RPMI8226 (cell line): ENCODE results near the gene SGCD.

Experiments used
- DNase-seq: peaks from one replicate; pipeline ENCODE4 v3.0.0-alpha.2; 2015

SGCD gene

DNA sequence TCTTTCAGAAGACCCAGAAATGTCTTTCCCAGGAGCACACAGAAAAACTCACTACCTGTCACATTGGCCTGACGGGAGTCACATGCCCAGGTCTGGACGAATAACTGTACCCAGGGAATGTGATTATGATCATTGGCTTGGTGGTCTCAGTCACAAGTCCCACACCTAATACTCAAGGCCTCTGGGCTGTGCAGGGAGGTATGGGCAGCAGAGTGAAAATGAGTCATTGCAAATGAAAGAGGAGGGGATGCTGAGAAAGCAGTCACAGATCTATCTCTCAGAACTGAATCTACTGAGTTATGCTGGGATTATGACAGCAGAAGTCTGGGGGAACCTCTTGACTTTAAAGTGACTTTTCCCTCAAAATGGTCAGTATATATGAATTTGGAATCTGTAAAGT, 36.9 kb downstream of the SGCD start:
- no peak for DNase-seq

DNA sequence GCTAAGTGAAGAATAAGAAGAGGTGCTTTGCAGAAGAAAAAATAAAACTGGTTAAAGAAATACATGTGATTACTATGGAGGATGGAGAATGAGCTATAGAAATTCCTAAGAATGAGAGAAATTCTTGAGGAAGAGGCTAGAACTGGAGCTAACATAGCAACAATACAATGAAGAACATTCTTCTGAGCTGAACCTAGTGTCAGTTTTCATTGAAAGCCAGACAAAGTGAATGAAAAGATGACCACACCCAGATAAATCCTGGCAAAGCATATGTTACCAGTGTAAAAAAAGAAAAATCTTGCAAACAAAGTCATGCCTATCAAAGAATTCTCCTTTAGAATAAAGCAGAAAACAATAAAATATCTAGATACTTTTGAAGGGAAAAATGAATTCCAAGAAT, 39.6 kb downstream of the SGCD start:
- no peak for DNase-seq

DNA sequence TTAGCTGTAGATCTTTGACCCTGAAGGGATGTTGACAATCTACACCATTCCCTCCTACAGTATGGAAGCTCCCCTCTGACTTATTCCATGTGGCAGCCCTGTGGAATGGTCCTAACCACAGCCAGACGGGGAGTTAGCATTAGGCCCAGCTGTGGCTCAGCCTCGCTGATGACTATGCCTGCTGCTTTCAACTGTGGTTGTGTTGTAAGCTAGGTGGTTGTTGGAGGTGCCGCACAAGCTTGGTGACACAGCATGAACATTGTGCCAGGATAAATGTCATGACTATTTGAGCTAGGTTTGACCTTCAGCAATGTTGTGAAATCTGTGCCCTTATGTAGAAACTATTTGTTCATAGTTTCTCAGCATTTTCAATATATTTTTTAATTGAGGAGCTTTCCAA, 40.6 kb downstream of the SGCD start:
- DNase-seq, result no peak

DNA sequence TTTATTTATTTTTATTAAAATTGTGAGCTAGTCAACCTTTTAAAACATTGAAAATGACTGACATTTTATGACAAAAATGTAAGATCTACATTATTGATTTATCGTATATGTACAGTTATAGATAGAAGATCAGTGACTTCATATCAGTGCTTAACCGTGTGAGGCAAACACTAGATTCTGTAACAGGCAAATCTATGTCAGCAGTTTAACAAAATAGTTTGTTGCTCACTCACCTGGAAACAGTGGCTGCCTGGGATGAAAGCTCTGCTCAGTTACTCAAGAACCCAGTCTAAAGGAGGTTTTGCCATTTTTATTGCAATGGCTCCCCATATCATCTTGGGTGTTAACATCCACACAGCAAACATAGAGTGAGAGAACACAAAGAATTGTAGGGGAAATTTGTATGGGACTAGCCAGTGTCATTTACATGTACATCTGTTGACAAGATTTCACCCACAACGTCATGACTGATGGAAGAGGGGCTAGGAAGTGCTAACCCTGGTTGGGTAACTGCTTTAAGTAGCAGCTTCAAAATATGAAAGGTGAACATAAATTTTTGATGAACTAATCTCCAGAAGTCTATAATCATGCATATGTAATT, 49.0 kb downstream of the SGCD start:
- DNase-seq, result no peak

DNA sequence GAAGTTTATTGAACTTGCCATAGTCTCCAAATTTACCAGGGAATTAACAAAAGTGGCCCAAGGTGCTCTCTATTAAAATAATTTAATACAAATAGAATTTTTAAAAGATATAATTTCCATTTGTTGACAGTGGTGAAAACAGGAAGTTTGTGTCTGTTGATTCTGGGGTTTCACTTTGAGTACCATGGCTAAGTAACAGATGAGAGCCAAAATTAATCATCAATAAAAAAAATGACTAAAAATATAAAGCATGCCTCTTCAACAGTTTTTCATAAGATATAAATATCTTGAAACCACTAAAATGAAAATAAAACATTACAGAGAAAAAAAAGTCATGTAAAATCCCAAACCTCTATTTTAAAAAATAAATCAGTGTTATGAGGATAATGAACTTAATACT, 49.8 kb downstream of the SGCD start:
- DNase-seq, result no peak

DNA sequence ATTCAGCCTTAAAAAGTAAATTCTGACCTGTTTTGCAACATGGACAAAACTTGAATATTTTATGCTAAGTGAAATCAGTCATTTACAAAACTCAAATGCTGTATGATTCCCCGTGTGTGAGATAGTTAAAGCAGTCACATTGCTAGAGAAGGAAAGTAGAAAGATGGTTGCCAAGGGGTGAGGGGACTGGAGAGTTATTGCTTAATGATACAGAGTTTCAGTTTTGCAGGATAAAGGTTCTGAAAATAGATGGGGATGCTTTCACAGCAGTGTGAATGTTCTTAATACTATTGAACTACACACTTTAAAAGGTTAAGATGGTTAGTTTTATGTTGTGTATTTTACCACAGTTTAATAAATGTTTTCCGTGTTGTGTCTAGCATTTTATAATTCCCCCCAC, 51.2 kb downstream of the SGCD start:
- DNase-seq, result no peak

DNA sequence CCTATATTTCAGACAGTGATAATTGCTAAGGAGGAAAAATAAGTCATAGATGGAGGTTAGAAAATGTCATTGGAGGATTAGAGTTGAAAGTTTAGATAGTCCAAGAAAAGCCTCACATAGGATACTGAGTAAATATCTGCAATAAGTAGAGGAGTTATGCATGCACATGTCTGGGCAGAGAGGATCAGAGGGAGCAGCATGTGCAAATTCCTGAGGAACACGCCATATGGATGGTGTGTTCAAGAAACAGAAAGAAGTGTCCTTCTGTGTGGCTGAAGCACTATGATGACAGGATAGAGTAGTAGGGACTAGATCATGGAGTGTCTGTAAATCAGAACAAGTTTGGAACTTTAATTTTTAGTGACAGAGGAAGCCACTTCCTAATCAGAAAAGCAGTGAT, 52.2 kb downstream of the SGCD start:
- DNase-seq, result no peak

DNA sequence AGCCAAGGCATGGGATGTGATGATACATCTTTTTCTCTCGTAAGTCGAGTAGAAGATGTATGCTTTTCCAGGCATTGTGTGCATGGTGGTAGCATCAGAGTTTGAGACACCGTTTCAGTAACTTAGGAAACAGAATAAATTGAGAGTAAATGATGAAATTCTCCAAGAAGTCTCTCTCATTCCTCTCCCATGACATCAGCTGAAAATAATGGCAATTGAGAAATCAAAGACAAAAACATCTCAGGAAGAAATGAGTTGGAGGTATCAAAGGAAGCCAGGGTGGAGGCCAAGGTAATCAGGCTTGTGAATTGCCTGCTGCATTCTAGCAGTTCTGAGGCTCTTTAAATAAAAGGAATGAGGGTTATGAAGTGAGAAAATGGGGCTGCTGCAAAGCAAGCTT, 53.9 kb downstream of the SGCD start:
- DNase-seq, result no peak

DNA sequence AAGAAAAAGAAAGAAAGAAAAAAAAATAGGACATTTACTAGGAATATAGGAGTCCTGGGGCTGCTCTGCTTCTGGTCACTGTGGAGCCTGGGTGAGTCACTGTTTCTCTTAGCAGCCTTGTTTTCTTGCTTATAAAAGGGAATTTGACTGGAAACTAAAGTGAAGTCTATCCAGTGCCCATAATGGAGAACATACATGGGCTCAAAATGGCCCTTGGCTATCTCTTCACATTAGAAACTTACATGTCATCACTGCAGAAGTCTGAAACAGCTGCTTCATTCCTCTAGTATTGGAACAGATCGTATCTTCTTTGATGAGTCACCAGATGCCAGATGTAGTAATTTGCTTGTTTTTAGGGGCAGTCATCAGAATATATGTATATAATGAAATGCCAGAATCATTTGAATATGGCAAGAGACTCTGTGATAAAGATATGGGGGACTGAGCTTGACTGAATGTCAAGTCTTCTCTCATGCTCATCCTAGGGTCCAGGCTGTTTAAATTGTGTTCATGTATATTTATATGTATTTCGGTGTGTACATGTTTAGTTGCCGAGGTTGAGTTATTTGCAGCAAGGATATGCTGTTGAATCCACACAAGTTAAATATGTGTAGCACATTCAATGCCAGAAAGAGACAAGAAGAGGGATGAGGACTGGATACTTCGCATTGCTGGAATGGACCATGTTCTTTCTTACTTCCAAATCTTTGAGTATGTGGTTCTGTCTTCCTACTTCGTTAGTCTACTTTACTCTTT, 56.7 kb downstream of the SGCD start:
- DNase-seq, result no peak

DNA sequence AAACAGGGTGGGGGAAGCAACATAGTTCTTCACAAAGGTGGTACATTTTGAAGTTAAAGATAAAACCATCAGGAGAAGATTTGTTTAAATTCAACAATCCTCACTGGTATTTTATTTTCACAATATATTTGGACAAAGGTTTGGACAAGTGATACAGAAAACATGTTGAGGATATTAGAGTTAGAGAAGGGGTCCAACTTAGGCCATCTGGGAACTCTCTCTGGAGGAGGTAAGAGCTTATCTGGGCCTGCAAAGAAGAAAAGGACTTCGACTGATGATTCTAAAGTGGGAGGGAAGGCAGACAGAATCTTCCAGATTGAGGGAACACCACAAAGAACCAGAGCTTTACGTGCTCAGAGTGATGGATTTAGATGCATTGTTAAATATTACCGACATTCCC, 58.5 kb downstream of the SGCD start:
- no peak for DNase-seq

DNA sequence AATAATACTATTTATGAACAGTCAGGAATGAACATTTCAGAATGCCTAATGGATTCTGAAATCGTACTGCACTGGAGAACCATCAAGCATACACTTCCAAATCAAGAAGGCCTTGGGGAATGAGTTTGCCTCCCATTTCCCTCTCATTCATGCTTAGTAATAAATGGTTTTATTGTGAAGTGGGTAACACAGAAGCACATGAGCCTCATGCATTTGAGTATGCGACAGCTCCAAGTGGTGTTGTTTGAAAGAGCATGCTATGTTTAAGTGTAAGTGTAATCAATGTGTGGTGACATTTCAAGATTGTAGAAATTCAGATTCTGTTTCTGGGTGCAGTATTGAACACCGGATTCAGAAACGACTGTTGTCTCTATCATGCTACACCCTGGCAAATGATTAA, 60.0 kb downstream of the SGCD start:
- DNase-seq, result no peak

DNA sequence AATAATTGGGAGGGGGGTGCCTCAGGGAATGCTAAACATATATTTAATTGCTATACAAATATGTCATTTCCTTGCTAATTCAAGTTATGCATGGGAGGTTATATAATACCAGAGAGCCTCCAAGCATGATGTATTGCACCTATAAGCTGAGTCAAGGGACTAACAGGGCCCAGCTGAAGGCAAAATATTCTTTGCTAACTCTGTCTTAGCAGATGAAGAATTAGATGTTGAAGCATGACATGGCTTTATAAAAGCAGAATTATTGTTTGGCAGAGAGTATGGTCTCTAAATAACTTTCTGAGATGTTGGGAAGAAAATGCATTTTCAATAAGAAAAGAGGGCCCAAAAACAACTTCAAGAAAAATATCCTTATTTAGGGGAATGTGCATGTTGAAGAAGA, 60.4 kb downstream of the SGCD start:
- DNase-seq, result no peak

DNA sequence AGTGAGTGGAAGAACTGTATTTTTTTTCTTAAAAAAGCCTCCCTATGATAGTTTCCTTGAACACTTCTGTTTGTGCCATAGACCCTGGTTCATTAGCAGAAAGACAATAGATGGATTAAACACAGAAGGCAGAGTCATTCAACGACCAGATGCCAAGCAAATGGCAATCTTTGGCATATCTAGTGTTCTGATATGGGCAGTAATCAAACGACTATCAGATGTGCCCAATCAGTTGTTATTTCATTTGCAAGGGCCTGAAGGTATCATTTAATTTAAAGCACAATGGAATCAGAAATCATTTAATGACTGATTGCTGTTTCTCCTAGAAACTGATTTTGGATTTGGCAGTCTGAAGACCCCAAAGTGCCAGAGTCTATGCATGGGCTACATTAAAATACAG, 61.3 kb downstream of the SGCD start:
- DNase-seq, result no peak

DNA sequence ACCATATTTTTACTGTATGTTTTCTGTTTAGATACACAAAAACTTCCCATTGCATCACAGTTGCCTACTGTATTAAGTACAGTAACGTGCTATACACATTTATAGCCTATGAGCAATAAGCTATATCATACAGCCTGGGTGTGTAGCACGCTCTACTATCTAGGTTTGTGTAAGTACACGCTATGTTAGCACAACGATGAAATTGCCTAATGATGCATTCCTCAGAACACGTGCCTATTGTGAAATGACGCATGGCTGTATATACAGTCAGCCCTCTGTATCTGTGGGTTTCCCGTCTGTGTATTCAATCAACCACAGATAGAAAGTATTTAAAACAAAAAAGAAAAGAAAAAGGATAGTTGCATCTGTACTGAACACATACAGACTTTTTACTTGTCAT, 64.2 kb downstream of the SGCD start:
- no peak for DNase-seq

DNA sequence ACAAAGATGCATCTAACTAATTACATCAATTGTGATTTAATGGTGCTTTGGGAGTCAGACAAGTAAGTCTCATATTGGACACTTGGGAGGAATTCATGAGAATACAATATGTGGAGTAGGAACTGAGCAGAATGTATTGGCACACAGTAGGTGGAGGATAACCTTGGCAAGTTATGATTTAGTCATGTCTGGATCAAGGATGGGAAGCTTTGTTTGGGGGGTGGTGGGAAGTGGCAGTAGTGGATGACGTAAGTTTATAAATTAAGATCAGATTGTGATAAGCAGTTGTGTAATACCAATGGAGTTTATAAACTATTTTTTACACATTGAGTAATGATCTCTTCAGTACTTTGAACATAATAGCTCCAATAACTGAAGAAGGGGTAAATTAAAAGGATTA, 67.0 kb downstream of the SGCD start:
- no peak for DNase-seq

DNA sequence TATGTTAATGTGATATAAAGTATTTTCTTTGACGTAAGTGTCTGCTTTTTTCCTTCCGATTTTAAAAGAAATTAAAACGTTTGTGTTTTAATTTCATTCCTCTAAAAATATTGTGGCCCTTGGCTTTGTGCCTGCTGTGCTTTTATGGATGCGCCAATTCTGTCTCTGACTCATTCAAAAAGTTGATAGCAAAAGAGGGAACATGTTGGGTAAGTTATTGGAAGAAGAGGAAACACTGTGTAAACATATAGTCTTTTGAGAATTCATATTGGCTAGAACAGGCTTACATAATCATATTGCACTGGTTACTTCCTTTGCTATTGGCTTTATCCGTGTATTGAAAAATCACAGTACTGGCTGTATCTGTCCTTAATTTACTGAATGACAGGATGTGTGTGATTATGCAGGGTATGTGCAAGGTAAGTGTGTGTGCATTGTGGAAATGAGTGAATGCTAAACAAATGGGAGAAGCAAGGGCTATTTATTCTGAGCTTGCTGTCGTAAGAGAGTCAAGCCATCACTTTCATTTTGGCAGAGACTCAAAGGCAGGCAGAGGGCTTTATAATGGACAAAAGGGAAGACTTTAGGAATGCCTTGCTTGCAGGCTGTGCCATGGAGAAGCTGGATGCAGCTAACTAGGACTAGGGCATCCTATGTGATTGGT, 67.8 kb downstream of the SGCD start:
- no peak for DNase-seq

DNA sequence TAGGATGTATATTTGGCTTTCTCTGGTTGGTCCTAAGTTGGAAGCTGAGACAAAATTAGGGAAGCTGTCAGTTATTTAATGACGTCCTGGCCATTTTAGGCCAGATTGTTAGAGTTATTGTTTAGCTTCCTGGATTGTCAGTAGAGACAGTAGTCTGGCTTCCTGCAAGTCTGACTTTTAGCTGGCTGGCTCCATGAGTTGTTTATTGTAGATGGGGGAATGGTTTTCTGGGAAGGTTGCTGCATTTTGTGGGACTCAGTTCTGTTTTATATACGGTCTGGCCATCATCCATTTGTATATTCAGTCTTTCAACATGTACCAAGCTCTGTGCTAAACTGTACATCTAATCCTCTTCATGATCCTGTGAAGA, 68.3 kb downstream of the SGCD start:
- DNase-seq, result no peak

DNA sequence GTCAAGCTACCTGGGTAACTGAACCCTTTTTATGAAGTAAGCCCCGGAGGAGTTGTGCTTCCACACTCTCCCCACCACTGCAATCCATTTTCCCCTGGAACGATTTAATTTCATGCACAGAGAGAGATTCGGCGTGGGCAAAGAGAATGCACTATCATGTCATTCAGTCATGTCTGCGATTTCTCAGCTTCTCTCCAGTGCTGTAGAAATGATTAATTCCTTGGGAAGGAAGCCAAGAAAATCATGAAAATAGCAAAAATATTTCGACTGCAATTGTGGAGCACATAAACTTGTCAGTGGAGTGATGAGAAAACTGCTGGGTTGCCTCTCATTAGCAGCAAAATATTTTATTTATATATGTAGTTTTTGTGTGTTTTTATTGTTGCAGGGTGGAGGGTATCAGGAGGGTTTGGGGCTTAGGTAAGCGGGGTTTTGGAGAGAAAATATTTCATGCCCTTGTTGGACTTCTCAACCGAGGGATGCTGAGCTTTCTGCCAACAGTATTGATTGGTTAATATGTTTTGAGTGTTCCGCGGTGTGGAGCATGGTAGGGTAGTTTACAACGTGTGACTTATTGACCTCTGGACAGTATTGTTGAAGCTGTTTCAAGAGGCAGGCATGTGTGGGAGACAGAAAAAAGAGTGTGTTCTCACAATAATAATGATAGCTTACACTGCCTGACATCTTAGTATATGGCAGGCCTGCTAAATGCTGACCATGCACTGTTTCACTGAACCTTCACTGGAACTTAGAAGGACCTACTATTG, 69.3 kb downstream of the SGCD start:
- DNase-seq, result no peak

DNA sequence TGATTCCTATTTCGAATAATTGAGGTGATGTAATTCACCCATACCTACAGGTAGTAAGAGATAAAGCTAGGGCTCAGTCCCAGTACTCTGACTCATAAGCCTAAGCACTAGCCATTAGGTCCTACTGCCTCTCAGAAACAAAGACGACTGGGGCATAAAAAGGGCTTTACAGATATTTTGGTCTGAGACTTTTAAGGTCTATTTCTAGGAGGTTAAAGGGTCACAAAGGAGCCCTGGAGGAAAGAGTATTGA, 69.8 kb downstream of the SGCD start:
- no peak for DNase-seq

DNA sequence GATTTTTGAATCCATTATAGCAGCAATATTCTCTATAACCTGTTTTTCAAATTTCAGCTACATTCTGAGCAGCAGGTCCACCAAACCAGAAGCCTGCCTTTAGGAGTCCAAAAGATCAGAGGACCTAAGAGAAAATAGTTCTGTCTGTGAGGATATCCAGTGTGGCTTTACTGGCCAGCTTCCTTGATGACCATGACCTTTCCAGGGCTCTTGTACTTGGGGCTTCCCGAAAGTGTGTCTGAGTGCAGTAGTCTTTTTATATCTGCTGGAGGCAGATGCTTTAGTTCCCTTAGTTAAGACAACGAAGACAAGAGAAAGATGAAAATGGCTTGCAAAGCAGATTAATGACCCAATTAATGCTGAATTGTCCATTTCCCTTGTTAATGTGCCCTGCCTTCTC, 72.4 kb downstream of the SGCD start:
- no peak for DNase-seq

DNA sequence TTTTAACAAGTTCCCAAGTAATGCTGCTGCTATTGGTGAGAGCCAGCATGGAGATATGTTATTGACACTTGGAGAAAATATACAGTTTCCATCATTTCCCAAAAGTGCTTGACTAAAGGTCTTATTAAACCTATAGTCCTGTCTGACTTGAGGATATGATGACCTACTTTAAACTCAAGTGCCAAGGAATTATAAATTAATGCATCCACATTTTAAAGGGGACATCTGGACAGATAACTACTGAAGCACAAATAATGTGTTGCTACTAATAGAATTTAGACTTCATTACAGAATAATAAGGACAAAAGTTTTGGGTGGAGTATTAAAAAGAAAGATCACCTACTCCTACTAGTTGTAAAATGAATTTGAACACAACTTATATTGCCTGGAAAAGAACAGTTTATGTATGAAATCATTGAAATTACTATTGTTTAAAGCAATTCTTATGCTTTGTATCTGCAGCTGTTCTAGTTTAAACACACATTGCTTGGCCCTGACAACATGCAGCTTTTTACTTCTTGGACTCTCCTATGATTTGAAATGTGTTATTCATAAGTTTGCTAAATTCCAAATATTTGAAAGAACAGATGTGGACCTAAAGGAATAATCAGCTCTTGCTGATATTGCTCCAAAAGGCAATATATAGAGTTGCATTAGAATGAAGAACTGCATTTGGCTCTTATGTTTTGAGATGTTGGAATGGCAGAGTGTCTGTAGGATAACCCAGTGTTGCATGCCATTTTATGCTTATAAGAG, 73.4 kb downstream of the SGCD start:
- DNase-seq, result no peak

DNA sequence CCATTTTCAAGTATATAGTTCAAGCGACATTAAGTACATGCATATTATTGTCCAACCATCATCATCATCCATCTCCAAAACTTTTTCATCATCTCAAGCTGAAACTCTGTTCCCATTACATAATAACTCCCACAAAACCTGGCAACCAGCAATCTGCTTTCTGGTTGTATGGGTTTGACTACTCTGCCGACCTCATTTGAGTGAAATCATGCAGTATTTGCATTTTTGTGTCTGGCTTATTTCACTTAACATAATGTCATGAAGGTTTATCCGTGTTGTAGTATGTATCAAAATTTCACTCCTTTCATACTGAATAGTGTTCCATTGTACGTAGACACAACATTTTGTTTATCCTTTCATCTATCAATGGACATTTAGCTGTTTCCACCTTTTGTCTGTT, 74.8 kb downstream of the SGCD start:
- DNase-seq, result no peak

DNA sequence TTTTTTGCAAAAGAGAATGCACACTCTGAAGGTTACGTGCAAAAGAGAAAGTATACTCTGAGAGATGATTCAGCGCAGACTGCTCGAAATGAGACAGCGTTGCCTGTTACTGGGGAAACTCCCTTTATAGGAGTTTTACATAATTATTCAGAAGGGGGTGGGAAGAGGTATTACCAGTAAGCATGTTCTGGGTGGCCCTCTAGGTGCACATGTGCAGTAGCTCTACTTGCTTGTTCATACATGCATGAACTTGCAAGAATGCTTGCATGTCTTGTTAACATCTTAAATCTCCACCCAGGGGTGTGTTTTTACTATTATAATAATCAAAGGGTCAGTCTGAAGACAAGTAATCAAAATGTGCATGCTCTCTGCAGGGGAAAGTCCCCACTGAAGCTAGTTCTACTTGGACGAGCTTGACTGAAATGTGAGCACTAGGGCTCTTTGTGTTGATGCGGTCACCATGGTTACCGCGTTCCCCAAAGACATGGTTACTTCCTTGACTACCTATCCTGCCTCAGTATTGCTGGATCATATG, 75.5 kb downstream of the SGCD start:
- DNase-seq, result peak; percentile 5
